ENCODE results near the gene STARD13.

The STARD13 gene

GRCh38 chr13:33285420-33286124 lies at the start of gene STARD13:
STARD13 (minus strand) TSS chr13:33285755; CDS start chr13:33285638, 117 bp downstream.
- peak within 1 kb of the TSS; percentile 75 for H3K4me3 ChIP-seq (ENCODE audit: low read length)
- peak; percentile 44 for TF ChIP-seq CTCF (conservative IDR thresholded peaks at IDR 0.05; ENCODE audit: low read depth, low read length)
- DNase-seq (ENCODE audit: low read depth), result peak; percentile 83

GRCh38 chr13:33334831-33335230 lies 49.3 kb upstream of the STARD13 start:
- TF ChIP-seq CTCF (conservative IDR thresholded peaks at IDR 0.05; ENCODE audit: low read depth, low read length), result no peak

GRCh38 chr13:33331962-33332361 lies 46.4 kb upstream of the STARD13 start:
- TF ChIP-seq CTCF (conservative IDR thresholded peaks at IDR 0.05; ENCODE audit: low read depth, low read length), result no peak
- DNase-seq (ENCODE audit: low read depth), result no peak
- H3K4me3 ChIP-seq (ENCODE audit: low read length), result no peak overlapping the region

More at GRCh38 chr13:33334831-33335230, 49.3 kb upstream of the STARD13 start:
- DNase-seq (ENCODE audit: low read depth), result no peak
- no peak overlapping the region for H3K4me3 ChIP-seq (ENCODE audit: low read length)

GRCh38 chr13:33330483-33330882 lies 44.9 kb upstream of the STARD13 start:
- DNase-seq (ENCODE audit: low read depth), result no peak
- H3K4me3 ChIP-seq (ENCODE audit: low read length), result no peak overlapping the region
- no peak for TF ChIP-seq CTCF (conservative IDR thresholded peaks at IDR 0.05; ENCODE audit: low read depth, low read length)

GRCh38 chr13:33328701-33329100 lies 43.1 kb upstream of the STARD13 start:
- DNase-seq (ENCODE audit: low read depth), result no peak
- TF ChIP-seq CTCF (conservative IDR thresholded peaks at IDR 0.05; ENCODE audit: low read depth, low read length), result no peak
- no peak overlapping the region for H3K4me3 ChIP-seq (ENCODE audit: low read length)

GRCh38 chr13:33326723-33327122 lies 41.2 kb upstream of the STARD13 start:
- DNase-seq (ENCODE audit: low read depth), result no peak
- TF ChIP-seq CTCF (conservative IDR thresholded peaks at IDR 0.05; ENCODE audit: low read depth, low read length), result no peak
- H3K4me3 ChIP-seq (ENCODE audit: low read length), result no peak overlapping the region

- no peak overlapping the region for H3K4me3 ChIP-seq (ENCODE audit: low read length)
- no peak for TF ChIP-seq CTCF (conservative IDR thresholded peaks at IDR 0.05; ENCODE audit: low read depth, low read length)
- DNase-seq (ENCODE audit: low read depth), result no peak
Observed at GRCh38 chr13:33326246-33326645, 40.7 kb upstream of the STARD13 start.

All from retinal pigment epithelial cell (primary cell).